GM19193 (cell line): Measurements from ENCODE around the gene LIN28B.

Experiments
- POLR2A ChIP-seq: IDR thresholded peaks from 4 replicates; pipeline ENCODE4 v1.6.1; 2011; ENCODE audit not compliant: insufficient read depth, insufficient read length; ENCODE audit errors: extremely low read depth

The LIN28B gene

GRCh38 chr6:105077596-105078385 lies 120.9 kb downstream of the LIN28B start:
- no peak for TF ChIP-seq POLR2A

- TF ChIP-seq POLR2A: no peak
These were observed 121.4 kb downstream of the LIN28B start for GRCh38 chr6:105078386-105078708.

GRCh38 chr6:105080279-105080678 lies 123.4 kb downstream of the LIN28B start:
- TF ChIP-seq POLR2A: no peak

GRCh38 chr6:105087571-105088211 lies 130.8 kb downstream of the LIN28B start:
- no peak for TF ChIP-seq POLR2A

- no peak for TF ChIP-seq POLR2A
These were observed 134.4 kb downstream of the LIN28B start for GRCh38 chr6:105091140-105091829.

GRCh38 chr6:105094133-105094640 lies 137.3 kb downstream of the LIN28B start:
- TF ChIP-seq POLR2A: no peak

GRCh38 chr6:105095139-105095538 lies 138.2 kb downstream of the LIN28B start:
- TF ChIP-seq POLR2A: no peak

GRCh38 chr6:105097288-105097687 lies 140.4 kb downstream of the LIN28B start:
- no peak for TF ChIP-seq POLR2A

- TF ChIP-seq POLR2A: no peak
These were observed 142.5 kb downstream of the LIN28B start for GRCh38 chr6:105099371-105099770.

- no peak for TF ChIP-seq POLR2A
These were observed 145.3 kb downstream of the LIN28B start for GRCh38 chr6:105102186-105102585.

GRCh38 chr6:105105094-105105493 lies 148.2 kb downstream of the LIN28B start:
- no peak for TF ChIP-seq POLR2A

- no peak for TF ChIP-seq POLR2A
These were observed 149.4 kb downstream of the LIN28B start for GRCh38 chr6:105106260-105106659.

GRCh38 chr6:105107207-105107606 lies 150.3 kb downstream of the LIN28B start:
- TF ChIP-seq POLR2A: no peak

- no peak for TF ChIP-seq POLR2A
These were observed 151.8 kb downstream of the LIN28B start for GRCh38 chr6:105108631-105109262.
